H1 (cell line): ENCODE results near the gene EPHB1.

ENCODE experiments used
- CBX8 ChIP-seq: fragments of 300-800, 300-1000 bp; sonication (generic); IDR thresholded peaks from 2 replicates; pipeline ENCODE4 v1.7.1; 2016; ENCODE audit warnings: low read depth, low read length, borderline replicate concordance
- RFX5 ChIP-seq: IDR thresholded peaks from 2 replicates; pipeline ENCODE4 v1.6.1; 2011; ENCODE audit warnings: low read depth, low read length, improper control_type of control experiment, borderline replicate concordance
- TF ChIP-seq, protein P1 (sequence below): IDR thresholded peaks from 2 replicates; pipeline ENCODE4 v1.6.1; 2012; ENCODE audit warnings: inconsistent platforms

DNA sequence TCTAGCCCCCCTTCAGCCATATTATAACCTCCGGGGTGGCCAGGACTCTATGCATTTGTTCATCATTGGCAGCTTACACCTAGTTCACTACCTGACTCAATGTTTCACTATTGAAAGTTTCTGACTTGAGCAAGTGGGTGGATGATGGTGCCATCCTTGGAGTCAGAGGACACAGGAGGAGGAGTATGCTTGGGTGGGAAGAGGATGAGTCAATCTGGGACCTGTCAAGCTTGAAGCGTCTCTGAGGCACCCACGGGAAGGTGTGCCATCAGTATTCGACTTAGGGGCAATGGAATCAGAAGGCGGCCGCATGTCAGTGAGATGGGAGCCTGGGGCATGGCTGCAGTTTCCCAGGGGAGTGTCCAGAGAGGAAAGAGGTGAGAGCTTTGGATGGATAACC lies 133.3 kb downstream of the EPHB1 start:
- no peak for TF ChIP-seq CBX8
- TF ChIP-seq, protein P1, sequence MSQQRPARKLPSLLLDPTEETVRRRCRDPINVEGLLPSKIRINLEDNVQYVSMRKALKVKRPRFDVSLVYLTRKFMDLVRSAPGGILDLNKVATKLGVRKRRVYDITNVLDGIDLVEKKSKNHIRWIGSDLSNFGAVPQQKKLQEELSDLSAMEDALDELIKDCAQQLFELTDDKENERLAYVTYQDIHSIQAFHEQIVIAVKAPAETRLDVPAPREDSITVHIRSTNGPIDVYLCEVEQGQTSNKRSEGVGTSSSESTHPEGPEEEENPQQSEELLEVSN: no peak
- TF ChIP-seq RFX5: no peak
